ENCODE results near the gene FHOD1.

FHOD1 gene

DNA sequence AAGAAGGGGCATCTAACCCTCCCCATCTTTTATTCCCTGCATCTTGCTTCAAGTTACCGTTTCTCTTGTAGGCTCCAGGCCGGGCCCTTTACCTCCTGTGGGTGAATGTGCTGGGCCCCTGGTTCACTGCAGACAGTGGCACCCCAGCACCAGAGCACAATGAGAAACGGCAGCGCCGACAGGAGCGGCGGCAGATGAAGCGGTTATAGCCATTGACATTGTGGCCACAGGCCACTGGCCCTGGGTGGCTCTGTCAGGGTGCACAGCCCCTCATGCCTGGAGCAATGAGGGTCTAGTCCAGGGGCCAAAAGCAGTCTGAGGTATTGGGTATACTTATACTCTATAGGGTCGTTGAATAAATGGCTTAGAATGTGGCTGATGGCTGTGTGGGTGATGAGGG is 18.4 kb downstream of the FHOD1 start:
- Histone ChIP-seq H3K36me3 (ENCODE audit: control insufficient read depth, insufficient read depth, low read length) (peaks cover 38% of the 10 kb centered on the region), H3K27me3 (replicated peaks; ENCODE audit: control insufficient read depth, insufficient read depth, low read length) (no peaks in the 10 kb centered on the region), H3K4me3 (replicated peaks; ENCODE audit: low read depth, low read length) (no peak overlapping the region)
- no peak for DNase-seq (ENCODE audit: extremely low read depth, insufficient read length)
- no peak for TF ChIP-seq CTCF (IDR thresholded peaks at IDR 0.05; ENCODE audit: insufficient read depth, low read length, poor library complexity, severe bottlenecking)

GRCh38 chr16:67228034-67228785 is 19.1 kb downstream of the FHOD1 start:
- no peak for TF ChIP-seq CTCF (IDR thresholded peaks at IDR 0.05; ENCODE audit: insufficient read depth, low read length, poor library complexity, severe bottlenecking)
- peak overlapping the region; percentile 85 for H3K4me3 ChIP-seq (replicated peaks; ENCODE audit: low read depth, low read length)

DNA sequence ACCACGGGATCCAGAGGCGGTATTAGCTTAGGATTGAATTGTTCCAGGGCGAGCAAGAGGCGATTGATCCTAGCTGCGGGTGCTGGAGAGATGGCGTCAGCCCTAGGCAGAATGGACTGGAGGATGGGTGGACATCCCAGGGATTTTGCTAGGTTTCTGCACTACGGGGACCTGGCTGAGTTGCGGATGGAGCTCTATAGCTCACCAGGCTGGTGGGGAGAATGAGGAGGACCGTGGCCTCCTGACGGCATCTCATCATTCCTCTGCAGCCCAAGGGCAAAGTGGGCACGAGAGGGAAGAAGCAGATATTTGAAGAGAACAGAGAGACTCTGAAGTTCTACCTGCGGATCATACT is 19.7 kb downstream of the FHOD1 start:
- no peak for DNase-seq (ENCODE audit: extremely low read depth, insufficient read length)
- peak overlapping the region; percentile 85 for H3K4me3 ChIP-seq (replicated peaks; ENCODE audit: low read depth, low read length)
- H3K27me3 ChIP-seq (replicated peaks; ENCODE audit: control insufficient read depth, insufficient read depth, low read length): no peaks in the 10 kb centered on the region
- H3K36me3 ChIP-seq (ENCODE audit: control insufficient read depth, insufficient read depth, low read length): peaks cover 34% of the 10 kb centered on the region
- no peak for TF ChIP-seq CTCF (IDR thresholded peaks at IDR 0.05; ENCODE audit: insufficient read depth, low read length, poor library complexity, severe bottlenecking)

More at GRCh38 chr16:67228034-67228785, 19.1 kb downstream of the FHOD1 start:
- no peak for DNase-seq (ENCODE audit: extremely low read depth, insufficient read length)
- Histone ChIP-seq H3K27me3 (replicated peaks; ENCODE audit: control insufficient read depth, insufficient read depth, low read length) (no peaks in the 10 kb centered on the region), H3K36me3 (ENCODE audit: control insufficient read depth, insufficient read depth, low read length) (peaks cover 34% of the 10 kb centered on the region)

DNA sequence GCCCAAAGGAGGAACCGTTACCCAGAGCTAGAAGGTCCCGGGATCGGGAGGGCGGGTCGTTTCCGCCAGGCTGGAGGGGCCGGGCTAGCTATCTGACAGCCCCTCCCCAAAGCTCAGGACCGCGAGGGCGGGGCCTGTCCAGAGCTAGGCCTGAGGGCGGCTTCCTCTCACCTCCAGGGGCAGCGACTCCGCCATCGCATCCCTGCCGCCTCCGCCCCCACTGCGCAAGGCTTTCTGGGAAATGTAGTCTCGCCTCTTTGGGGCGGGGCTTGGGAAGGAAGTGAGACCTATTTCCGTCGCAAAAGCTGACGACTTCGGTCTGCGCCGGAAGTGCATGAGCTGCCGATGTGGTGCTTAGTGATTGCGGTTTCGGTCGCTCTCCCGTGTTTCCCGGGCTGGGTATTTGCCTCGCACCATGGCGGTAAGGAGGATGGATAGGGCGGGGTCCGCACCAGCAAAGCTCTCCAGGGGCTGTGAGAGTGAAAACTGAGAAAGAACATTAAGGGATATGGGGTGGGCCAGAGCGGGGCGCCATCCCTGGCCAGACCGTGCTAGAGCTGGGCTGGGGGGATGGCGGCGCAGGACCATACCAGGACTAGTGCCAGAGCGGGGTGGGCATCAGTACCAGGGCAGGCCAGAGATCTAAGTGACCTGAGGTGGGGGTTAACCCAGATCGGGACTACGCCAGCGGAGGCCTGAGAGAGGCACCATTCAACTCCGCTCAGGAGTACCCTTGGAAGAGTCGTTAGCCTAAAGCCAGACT is 20.3 kb downstream of the FHOD1 start, which contains the start of gene TMEM208:
TSS of gene TMEM208 (plus strand) at position 327 of the 763 bp plus-strand sequence. CDS start at position 416, 89 bp downstream.
- no peaks in the 10 kb centered on the region for H3K27me3 ChIP-seq (replicated peaks; ENCODE audit: control insufficient read depth, insufficient read depth, low read length)
- H3K4me3 ChIP-seq (replicated peaks; ENCODE audit: low read depth, low read length): peak within 1 kb of the TSS; percentile 85
- TF ChIP-seq CTCF (IDR thresholded peaks at IDR 0.05; ENCODE audit: insufficient read depth, low read length, poor library complexity, severe bottlenecking): peak; percentile 24
- peaks cover 32% of the 10 kb centered on the region for H3K36me3 ChIP-seq (ENCODE audit: control insufficient read depth, insufficient read depth, low read length)
- DNase-seq (ENCODE audit: extremely low read depth, insufficient read length): peak; percentile 96

DNA sequence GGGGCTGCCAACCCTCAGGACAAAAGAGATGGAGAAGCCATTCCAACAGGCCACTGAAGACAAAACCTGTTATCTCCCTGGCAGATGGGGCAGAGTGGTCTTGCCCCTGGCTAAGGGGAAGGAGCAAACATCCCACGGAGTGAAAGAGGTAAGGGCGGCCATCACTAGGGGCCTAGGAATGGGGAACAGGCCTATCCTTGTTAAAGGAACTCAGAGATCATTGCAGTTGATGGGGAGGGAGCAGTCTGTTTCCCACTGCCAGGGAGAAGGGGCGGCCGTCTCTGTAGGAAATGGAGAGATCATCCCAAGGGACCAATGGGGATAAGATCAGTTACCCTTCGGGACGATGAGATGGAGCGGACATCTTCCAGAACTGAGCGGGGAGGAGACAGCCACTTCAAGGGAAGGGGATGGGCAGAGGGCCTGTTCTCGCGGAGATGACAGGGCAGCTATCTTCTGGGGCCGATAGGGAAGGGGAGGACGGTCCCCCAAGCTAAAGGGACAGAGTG is 20.9 kb downstream of the FHOD1 start:
- H3K36me3 ChIP-seq (ENCODE audit: control insufficient read depth, insufficient read depth, low read length): peaks cover 26% of the 10 kb centered on the region
- no peak for TF ChIP-seq CTCF (IDR thresholded peaks at IDR 0.05; ENCODE audit: insufficient read depth, low read length, poor library complexity, severe bottlenecking)

More for the DNA sequence above, 20.9 kb downstream of the FHOD1 start:
- no peak for DNase-seq (ENCODE audit: extremely low read depth, insufficient read length)
- H3K27me3 ChIP-seq (replicated peaks; ENCODE audit: control insufficient read depth, insufficient read depth, low read length): no peaks in the 10 kb centered on the region
- H3K4me3 ChIP-seq (replicated peaks; ENCODE audit: low read depth, low read length): peak overlapping the region; percentile 85
